GM18870 (cell line): ENCODE measurements around the gene AFG3L2.

Experiments used
- ATAC-seq: cut with Tn5 transposase; IDR thresholded peaks from one replicate; pipeline ENCODE4 v1.9.1; 2021; ENCODE audit warnings: moderate library complexity; ENCODE audit not compliant: unreplicated experiment

The AFG3L2 gene

DNA sequence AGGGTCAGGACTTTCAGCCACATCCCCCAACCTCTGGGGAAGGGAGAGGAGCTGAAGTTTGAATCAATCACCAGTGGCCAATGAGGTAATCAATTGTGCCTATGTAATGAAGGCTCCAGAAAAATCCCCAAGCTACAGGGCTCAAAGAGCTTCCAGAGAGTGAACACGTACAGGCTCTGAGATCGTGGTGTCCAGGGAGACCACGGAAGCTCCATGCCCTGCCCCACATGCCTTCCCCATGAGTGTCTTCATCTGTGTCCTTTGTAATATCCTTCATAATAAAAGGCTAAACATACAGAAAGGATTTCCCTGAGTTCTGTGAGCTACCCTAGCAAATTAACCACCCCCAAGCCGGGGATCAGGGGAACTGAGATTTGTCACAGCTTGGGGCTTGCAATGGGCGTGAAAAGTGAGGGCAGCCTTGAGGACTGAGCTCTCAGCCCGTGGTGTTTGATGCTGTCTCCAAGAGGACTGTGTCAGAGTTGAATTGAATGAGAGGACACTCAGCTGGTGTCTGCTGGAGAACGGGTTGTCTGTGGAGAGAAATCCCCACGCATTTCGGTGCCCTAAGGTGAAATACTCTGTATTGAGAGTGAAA, 94.5 kb downstream of the AFG3L2 start:
- ATAC-seq = no peak

GRCh38 chr18:12281861-12282260, 95.2 kb downstream of the AFG3L2 start:
- no peak for ATAC-seq

DNA sequence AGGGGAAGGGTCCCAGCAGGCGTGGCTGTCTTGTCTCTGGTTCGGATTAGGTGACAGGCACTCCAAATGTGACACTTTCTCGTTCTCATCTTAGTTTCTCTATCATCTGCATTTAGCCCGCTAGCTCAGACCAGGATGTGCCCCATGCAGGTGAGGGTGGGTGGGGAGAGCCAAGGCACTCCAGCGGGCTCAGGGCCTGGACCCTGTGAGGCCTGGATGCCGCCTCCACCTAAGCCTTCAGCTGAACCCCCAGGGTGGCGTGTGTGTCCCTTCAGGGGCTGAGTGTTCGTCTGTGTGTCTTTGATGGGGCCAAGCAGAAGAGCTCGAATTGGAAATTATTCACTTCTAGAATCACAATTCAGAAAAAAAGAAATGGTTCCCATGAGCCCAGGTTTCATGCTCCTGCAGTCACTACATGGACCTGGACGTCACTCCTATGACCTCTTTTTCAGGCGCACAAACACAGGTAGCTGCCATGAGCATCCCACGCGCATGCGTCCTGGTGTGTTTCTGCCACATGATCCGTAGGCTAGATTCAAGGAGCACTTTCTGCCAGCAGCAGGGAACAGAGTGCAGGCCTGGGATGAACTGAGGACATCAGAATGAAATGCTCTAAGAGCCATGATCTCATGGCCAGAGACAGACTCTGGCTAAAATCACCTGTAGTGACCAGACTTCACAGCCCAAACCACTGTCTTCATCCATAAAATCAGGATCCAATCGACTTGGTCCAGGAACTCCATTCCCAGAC, 97.1 kb downstream of the AFG3L2 start:
- no peak for ATAC-seq
